ENCODE data around the gene AFM.
"Not testable (repeated sequence)": the region's sequence is repeated elsewhere in the genome, so short reads cannot be mapped to it uniquely, and the experiment has no call there.

GRCh38 chr4:73550865-73551264, 69.3 kb downstream of the AFM start:
- TF ChIP-seq CTCF (IDR thresholded peaks at IDR 0.05; ENCODE audit: borderline replicate concordance, extremely low read depth, low read length, poor library complexity, severe bottlenecking); EZH2 (IDR thresholded peaks at IDR 0.05; ENCODE audit: borderline replicate concordance, low read depth, low read length, severe bottlenecking): not testable (repeated sequence)

All from DND-41 (cell line).